GF-D8 (cell line): Measurements from ENCODE around the gene SKAP2.
"Not testable (repeated sequence)": the region's sequence is repeated elsewhere in the genome, so short reads cannot be mapped to it uniquely, and the experiment has no call there.

Source experiments
- DNase-seq: peaks from one replicate; lab custom pipeline; 2025; lab: John Stamatoyannopoulos, UW

Gene SKAP2

DNA sequence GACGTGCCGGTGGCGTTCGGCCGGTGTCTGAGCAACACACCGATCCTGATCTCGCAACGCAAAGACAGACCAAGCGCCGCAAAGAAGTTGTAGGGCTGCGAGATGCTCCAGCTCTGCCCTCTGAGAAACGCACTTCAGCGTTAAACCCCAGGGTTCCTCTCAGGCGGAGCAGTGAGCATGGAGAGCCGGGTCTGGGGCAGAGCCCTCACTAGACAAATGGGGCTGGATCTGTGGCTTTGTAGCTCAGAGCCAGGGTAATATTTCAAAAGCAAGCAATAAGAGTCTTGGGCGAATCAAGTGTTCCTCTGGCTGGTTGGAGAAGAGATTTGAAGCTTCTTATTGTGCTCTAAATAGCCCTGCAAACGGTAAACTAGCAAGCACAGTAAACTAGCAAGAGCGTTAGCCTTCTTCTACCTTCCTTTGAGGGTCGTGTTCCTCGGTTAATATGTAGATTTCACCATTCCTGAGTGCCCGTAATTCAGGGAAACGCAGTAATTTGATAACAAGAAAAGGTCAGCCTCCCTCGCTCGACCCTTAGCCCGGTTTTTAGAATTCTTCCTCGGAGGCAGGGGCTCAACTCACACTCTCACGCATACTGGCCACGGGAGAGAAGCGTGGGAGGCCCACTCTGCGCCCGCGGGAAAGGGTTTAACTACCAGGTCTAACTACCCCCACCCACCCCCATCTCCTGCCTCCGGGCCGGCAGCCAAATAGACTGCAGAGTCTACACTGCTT, 6.7 kb downstream of the SKAP2 start:
- DNase-seq, result peak; percentile 40

DNA sequence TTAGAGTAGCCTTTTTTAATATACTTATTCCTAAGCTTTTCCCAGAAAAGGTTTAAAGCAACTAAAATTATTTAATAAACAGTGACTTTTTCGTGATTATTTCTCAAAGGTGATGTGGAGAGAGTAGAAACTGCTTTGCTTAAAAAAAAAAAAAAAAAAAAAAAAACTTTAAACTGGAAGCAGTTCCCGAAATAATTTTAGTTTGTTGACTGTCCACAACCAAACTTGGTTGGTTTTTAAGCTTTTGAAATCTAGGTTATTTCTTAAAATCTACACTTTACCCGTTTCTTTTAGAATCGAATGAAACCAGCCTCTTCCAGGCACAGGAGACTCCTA, 7.3 kb downstream of the SKAP2 start:
- DNase-seq, result no peak

DNA sequence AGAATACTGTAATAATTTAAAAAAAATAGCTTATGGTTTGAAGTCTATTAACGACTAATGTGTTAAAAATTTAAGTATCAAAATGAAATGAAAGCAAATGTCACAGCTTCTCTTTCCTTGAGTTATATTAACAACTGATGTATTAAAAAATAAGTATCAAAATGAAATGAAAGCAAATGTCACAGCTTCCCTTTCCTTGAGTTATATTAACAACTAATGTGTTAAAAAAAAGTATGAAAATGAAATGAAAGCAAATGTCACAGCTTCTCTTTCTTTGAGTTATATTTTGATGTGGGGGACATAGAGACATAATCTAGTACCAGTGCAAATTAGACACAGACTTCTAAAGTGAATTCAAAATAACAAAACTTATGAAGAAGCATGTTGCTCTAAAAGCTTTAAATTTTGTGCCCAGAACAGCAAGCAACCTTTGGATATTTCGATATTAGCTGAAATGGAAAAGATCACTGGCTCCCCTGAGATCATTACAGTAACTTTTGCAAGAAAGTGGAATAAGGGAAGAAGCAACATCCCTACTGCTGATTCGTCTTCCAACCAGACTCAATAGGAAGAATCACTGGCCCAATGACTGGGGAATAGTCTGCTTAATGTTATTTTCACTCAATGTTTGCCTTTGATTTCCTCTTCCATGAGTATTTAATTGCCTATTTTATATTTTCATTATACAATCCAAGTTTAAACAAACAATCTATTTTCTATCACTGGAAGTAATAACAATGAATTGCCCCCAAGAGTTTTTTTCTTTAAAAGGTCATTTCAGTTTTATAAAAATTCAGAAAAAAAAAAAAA, 8.0 kb downstream of the SKAP2 start:
- DNase-seq, result no peak

DNA sequence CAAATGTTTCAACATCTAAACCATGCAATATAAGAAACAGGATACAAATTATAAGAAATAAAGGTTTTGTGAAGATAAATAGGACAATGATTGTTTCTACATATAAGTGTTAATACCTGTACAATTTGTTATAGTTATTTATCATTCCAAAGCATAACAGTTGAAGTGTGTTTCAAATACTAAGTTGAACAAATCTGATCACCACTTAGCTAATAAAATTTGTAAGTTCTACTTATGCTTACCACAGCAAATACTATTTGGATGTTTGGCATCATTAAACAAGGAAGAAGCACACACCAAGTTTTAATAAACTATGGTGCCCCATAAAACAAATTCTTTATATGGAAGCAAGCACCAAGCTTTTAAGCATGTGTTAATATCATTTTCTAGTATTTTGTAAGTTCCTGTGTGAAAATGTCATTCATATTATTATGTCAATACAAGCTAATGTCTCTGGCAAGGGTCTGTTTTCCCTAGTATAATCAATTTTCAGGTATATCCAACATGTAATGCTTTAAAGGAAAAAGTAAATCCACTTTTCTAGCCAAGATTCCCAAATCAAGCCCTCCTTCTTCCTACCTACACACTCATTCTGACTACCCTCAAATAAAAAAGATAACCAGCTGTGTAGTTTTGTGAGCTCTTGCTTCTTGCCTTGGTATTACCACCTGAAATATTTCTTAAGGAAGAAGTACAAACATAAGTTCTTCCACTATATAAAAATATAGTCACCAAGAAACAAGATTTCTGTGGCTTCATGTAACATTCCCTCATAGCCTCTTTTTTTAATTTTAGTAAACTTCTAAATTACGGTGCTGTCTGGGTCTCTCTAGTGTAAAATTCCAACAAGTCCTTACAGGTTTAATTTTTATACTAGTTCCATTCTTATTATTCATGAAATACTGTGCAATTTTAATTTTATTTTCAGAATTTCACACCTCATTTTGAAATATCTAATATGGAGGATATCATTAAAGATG, 9.2 kb downstream of the SKAP2 start:
- no peak for DNase-seq

DNA sequence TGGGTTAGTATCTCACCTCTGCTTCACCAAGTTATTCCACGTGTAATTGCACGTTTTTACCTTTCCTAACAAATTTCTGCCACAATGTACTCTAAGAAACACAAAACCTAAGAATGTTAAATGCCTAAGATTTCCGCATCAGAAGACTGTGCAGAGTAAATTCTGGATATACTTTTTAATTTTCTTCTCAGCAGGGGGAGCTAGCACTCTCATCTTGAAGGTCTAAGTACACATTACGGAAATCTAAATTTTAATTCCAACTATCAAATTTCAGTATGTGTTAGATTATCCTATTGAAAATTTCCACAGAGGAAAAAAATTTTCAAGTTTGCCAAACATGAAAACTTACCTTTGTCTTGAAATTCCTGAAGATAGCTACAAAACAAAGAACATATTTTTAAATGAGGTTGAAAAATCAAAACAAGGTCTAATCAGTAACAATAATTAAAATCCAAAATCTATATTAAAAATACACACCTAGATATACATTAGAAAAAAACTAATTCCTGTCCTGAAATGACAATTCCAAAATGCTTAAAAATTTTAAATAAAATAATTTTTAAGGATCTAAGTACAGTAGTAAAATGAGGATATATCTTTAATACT, 10.5 kb downstream of the SKAP2 start:
- DNase-seq, result peak; percentile 39

DNA sequence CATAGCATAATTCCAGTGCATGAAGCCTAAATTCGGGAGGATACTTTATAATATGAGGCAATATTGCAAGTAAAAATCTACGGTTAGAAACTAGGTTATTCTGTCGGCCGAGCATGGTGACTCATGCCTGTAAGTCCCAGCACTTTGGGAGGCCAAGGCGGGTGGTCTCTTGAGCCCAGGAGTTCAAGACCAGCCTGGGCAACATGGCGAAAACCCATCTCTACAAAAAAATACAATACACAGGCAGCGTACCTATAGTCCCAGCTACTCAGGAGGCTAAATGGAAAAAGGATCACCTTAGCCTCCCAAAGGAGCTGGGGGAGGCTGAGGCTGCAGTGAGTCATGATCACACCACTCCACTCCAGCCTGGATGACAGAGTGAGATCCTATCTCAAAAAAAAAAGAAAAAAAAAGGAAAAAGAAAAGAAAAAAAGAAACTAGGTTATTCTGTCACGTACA, 14.2 kb downstream of the SKAP2 start:
- DNase-seq, result no peak

DNA sequence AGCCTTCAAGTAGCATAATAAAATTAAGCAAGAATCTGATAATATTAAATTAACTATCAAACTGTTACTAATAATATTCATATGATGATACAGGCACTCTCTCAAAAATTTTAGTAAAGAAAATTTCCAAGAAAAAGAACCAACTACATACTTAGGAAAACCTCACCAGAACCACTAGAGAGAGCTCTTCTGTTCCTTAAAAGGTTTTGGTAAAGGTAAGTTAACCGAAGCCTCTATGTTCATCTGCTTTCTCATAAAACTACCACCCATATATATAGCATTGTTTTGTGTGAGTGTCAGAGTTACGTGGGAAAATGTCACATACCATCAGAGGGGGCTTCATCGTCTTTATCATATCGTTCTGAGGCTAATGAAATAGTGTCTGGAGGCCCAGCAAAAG, 20.7 kb downstream of the SKAP2 start:
- DNase-seq, result no peak

DNA sequence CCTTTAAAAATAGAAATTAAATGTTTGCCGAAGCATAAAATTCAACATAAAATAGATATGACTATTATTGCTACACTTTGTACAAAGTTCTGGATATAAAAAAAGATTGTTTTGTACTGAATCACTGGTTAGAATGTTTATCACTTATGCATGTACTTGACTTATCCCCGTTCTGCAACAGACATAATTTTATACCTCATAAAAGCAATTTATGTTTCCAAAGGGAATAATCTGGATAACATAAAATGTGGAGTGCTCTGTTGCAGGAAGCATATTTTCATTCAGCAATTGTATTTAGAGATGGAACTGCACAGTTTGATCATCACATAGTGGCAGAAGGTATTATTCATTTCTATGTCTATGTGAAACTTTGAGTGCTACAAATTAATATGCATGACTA, 21.5 kb downstream of the SKAP2 start:
- DNase-seq, result no peak

DNA sequence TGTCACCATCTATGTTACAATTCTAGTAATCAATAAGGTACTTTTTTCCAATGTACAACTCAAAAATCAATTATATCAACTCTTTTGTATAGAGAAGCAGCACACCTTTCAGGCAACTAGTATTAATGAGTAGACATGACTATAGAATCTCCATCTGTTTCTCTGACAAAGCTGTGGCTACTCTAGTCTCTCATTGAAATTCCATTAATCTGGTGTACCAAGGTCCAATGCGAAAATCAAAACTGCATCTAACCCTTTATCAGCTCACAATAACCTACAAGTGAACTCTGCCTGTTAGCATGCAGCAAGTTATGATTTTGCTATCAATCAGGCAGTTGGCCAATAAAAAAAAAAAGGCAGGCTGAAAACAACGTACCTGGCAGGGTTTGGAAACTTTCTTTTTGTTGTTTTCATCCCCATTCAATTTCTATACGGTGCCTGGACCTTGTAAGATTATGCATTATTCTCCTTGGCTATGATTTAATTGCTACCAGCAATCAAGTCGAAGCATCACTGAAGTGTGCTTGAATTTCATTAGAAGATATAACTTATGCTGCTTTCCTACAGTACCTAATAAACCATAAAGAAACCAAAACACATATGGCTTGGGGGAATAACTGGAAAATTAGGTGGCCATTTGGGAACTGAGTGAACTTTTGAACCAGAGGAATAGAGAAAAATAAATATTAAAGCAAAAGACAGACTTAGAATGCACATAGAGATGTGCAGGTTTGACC, 23.2 kb downstream of the SKAP2 start:
- no peak for DNase-seq

DNA sequence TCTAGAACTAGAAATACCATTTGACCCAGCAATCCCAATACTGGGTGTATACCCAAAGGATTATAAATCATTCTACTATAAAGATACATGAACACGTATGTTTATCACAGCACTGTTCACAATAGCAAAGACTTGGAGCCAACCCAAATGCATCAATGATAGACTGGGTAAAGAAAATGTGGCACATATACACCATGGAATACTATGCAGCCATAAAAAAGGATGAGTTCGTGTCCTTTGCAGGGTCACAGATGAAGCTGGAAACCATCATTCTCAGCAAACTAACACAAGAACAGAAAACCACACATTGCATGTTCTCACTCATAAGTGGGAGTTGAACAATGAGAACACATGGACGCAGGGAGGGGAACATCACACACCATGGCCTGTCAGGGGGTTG, 27.6 kb downstream of the SKAP2 start:
- DNase-seq, result not testable (repeated sequence)

DNA sequence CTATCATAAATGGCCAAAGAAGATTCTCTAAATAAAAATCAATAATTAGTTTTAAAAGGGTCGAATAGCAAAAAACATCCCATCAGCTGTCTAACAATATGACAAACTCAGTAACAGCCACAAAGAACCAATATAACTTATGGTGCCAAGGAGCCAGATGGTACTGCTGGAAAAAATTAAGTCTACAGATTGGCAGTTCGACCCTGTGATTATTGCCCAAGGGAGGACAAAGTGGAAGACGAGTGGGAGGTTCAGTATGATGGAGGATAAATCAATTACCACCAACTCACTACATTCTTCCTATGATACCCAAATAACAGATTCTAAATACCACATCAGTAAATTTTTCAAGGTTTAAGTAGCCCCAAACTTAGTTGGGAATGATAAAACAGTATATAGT, 49.0 kb downstream of the SKAP2 start:
- no peak for DNase-seq

DNA sequence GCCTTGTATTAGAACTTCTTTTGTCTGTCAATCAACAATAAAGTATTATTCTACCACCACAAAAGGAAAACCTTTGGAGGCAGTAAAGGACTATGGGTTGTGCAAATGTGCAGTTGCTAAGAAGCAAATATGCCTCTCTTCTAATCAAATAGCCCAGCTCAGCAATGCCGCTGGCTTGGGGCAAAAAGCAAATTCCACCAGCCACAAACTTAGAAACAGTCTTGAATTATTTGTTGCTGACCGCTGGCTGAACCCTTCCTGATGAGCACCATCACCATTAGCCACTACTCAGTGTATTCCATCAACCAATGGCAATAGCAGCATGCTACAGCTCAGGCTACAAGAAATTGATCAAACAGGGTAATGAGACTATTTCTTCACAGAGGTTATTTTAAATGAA, 51.0 kb downstream of the SKAP2 start:
- no peak for DNase-seq

DNA sequence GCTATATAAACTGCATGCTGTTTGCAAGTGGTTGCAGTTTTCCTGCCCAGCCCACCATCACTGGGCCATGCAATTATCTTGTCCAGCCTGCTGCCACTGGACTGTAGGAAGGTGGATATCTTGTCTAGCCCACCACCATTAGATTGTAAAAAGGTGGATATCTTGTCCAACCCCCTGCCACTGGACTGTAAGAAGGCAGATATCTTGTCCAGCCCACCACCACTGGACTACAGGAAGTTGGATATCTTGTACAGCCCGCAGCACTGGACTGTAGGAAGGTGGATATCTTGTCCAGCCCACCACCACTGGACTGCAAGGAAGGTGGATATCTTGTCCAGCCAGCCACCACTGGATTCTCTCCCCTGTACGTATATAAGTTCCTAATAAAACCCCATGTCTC, 69.8 kb downstream of the SKAP2 start:
- DNase-seq, result no peak

DNA sequence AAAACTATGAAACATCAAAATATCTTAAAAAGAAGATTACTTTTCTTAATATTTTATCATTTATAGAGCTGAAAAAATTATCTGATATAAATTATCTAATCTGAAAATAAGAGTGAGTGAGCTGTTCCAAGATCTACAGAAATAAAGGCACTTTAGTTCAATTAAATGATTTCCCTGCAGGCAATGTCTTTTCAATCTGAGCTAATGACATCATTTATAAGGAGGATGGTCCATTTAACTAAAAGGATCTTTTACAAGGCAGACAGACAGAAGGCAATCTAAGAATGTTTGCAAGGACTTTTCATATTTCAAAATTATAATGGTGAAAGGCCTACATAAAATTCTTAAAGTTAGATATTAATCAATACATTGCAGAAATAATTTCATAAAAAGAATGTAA, 71.8 kb downstream of the SKAP2 start:
- no peak for DNase-seq

DNA sequence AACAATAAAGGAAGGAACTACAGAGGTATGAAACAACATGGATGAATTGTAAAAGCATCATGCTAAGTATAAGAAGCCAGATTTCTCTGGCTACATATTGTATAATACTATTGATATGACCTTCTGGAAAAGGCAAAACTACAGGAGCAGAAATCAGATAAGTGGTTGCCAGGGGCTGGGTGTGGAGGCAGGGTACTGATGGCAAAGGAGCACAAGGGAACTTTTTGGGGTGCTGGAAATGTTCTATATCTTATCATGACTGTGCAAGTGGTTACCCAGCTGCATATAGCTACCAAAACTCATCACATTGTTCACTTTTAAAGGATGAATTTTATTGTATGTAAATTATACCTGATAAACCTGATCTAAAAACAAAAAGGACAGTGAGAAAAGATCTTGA, 72.4 kb downstream of the SKAP2 start:
- DNase-seq, result no peak

DNA sequence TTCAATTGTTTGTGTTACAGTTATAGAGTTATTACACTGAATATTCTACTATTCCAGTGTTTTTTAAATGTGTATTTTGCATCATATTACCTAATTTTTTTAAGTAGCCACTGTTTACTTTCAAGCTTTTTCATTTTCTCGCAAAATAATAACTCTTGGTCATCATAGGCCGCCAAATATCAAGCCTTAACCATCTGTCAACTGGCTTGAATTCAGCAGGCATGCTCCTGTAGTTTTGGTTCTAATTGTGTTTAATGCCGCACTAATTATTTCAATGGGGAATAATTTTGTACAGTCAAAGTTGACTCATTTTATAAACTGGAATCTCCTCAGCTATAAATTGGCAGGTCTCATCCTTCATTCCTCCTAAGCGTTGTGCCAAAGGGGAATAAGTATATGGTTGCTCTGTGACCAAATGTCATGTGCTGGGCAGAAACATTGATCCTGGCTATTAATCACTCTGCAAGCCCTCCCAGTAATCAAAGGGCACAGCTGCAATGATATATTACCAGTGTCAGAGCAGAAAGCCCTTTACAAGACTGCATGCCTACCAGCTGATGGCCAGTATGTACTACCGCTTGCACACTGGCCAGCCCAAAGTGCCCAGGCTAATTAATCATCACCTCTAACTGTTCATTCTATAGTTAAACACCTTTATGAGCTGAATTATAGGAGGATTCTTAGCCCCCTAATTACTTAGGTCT, 74.8 kb downstream of the SKAP2 start:
- no peak for DNase-seq

DNA sequence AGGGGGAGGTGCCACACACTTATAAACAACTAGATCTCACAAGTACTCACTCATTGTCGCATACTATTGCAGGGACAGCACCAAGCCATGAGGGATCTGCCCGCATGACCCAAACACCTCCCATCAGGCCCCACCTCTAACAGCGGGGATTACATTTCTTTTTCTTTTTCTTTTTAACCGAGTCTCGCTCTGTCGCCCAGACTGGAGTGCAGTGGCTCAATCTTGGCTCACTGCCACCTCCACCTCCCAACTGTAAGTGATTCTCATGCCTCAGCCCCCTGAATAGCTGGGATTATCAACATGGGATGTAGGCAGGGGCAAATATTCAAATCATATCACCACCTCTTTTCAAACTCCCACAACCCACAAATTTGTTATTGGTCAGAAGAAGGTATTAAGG, 76.7 kb downstream of the SKAP2 start:
- no peak for DNase-seq

DNA sequence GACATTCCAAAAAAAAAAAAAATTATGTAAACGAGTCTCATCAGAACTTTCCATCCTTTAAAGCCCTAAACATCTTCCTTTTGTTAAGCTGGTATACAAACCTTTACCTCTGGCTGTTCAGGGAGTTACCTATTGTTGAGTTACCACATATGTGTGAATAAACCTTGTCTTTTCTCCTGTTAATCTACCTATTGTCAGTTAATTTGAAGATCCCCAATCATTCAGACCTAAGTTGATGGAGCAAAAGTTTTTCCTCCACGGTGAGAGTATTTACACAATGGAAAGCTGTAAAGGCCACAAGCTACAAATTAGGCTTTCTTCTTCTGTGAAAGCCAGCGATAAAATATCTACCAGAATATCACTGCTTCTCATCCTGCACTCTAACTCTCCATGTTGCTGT, 80.3 kb downstream of the SKAP2 start:
- no peak for DNase-seq

DNA sequence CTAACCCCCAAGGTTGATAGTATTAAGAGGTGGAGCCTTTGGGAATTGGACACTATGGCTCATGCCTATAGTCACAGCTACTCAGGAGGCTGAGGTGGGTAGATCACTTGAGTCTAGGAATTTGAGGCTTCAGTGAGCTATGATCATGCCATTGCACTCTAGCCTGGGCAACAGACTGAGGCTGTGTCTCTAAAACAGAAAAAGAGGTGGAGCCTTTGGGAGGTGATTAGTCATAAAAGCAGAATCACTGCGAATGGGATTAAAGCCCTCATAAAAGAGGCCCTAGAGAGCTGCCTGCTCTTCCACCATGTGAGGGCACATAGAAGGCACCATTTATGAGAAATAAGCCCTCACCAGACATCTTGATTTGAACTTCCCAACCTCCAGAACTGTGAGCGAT, 81.9 kb downstream of the SKAP2 start:
- DNase-seq, result no peak

DNA sequence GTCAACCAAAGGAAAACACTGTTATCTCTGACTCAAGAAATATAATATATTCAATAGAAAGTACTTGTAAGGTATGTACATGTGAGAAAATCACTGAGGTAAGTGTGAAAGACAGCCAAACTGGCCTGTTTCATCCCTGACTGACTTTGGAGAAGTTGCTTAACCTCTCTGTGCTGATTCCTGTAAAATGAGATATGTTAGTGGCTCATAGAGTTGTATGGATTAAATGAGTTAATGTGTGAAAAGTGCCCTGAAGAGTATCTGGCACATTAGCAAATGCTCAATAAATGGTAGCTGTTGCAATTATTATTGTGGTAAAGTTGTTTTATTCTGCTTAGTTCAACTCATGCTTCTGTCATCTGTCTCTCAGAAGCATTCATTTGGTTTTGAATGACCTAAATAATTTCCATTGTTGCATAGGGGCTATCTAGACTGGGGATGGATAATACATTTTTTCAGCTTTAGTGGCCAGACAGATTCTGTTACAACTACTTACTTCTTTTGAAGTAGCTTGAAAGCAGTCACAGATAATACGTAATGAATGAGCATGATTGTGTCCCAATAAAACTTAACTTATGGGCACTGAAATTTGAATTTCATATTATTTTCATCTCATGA, 84.3 kb downstream of the SKAP2 start:
- no peak for DNase-seq
